GM19239 (cell line): ENCODE results near the gene RASAL2.

Experiments used
- DNase-seq: peaks from one replicate; pipeline ENCODE4 v3.0.0; 2011; ENCODE audit warnings: low spot score; ENCODE audit not compliant: insufficient read length
- FAIRE-seq: peaks from 2 replicates; lab custom pipeline; 2011; peaks lifted over from hg19 to GRCh38; lab: Jason Lieb, UNC

Gene RASAL2

GRCh38 chr1:178521241-178521640, 427.3 kb downstream of the RASAL2 start:
- FAIRE-seq: no peak
- DNase-seq: no peak

- DNase-seq: no peak
- no peak for FAIRE-seq
Measured at GRCh38 chr1:178527117-178527516, 433.2 kb downstream of the RASAL2 start.

GRCh38 chr1:178528228-178528952, 434.5 kb downstream of the RASAL2 start:
- FAIRE-seq (no peak), DNase-seq (no peak)

GRCh38 chr1:178528953-178529335, 435.0 kb downstream of the RASAL2 start:
- no peak for FAIRE-seq

GRCh38 chr1:178529364-178530036, 435.6 kb downstream of the RASAL2 start:
- DNase-seq (no peak), FAIRE-seq (no peak)

More at GRCh38 chr1:178528953-178529335, 435.0 kb downstream of the RASAL2 start:
- no peak for DNase-seq

GRCh38 chr1:178530037-178530402, 436.1 kb downstream of the RASAL2 start:
- no peak for DNase-seq
- no peak for FAIRE-seq

GRCh38 chr1:178530502-178530901, 436.6 kb downstream of the RASAL2 start:
- no peak for FAIRE-seq
- no peak for DNase-seq

- no peak for DNase-seq
- FAIRE-seq: no peak
Measured at GRCh38 chr1:178531887-178532286, 438.0 kb downstream of the RASAL2 start.

- FAIRE-seq (peak; percentile 96), DNase-seq (peak; percentile 81)
Measured at GRCh38 chr1:178532392-178532791, 438.5 kb downstream of the RASAL2 start.

- FAIRE-seq: no peak
- DNase-seq: no peak
Measured at GRCh38 chr1:178533121-178533946, 439.4 kb downstream of the RASAL2 start.
